Pulmonary artery endothelial cell (primary cell): ENCODE data around the gene SAMD8. TPM values are rescaled to one million over a fixed set of nuclear protein-coding genes. Genes with fewer than 3 reads are reported as not detected.
"Not testable (repeated sequence)": the region's sequence is repeated elsewhere in the genome, so short reads cannot be mapped to it uniquely, and the experiment has no call there.

Source experiments
- DNase-seq: peaks from one replicate; pipeline ENCODE4 v3.0.0-alpha.2; 2011; ENCODE audit warnings: low read depth, low spot score
- total RNA-seq: library from RNA; depleted of rRNA; stranded (reverse); fragments of >200 nt; gene quantifications from 2 replicates; pipeline ENCODE4 v1.2.3, GENCODE V29; 2014

SAMD8 gene
- total RNA-seq, 1 donor from 2014 or later, result 28.4 TPM

DNA sequence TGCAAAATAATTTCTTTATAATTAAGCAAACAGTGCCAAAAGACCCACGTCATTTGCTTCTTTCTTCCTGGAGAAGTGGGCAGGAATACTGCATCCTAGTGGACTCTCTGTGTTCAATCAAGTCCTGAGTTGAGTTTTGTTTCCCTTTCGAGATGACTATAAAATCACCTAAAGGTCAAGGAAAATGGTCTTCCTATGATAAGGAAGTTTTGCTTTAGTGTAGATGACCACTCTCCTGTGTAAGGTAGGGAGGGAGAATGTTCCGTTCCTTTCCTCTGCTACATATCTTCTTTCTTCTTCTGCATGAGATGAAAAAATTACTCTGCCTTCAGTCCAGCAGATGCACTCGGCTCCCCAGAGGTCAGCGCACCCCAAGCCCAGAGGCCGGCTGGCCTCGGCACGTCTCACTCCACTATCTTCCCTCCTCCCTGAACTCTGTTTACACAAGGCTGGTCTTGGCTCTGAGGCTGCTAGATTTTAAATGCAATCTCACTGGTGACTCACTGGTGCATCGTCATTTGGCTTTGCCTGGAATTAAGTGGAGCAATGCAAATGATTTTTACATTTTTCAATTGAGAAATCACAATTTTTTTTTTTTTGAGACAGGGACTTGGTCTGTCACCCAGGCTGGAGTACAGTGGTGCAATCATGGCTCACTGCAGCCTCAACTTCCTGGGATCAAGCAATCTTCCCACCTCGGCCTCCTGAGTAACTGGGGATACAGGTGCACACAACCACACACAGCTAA is 80.5 kb downstream of the SAMD8 start:
- no peak for DNase-seq

DNA sequence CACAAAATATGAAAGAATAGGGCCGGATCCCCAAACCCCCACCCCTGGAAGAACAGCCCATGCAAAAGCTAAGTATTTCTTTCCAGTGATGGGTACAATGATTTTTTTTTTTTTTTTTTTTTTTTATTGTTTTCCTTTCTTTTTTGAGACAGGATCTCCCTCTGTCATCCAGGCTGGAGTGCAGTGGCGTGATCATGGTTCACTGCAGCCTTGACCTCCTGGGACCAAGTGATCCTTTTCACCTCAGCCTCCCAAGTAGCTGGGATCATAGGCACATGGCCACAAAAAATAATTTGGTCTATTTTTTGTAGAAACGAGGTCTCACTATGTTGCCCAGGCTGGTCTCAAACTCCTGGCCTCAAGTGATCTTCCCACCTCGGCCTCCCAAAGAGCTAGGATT is 83.2 kb downstream of the SAMD8 start:
- DNase-seq, result not testable (repeated sequence)

DNA sequence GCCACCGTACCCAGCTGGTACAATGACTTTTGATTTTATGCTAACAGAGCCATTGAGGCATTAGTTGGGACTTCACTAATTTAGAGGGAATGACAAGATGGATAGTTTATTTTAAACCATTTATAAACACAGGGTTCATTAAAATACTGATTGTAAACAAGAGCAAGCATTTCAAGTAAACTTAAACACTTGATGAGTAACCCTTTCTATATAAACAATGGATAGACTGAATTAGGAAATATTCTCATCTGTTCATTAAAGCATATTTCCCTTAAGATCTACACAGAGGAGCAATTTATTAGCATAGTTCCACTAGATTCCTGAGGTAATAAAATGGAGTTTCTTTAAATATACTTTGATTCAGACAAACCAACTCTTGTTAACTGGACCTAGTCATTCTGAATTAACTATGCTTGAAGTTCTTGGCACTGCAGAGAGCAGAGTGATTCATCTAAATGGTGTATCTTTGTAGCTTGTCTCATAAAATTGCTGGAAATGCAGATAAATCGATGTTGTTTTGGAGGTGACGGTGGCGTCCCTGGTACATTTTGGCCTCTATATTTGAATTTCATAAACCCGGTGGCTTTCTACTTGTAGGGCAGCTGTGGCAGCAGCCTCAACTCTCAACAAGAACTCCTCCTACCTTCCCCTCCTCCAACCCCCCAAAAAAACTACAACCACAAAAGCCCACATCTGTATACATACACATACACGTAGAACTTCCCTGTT is 83.7 kb downstream of the SAMD8 start:
- no peak for DNase-seq

DNA sequence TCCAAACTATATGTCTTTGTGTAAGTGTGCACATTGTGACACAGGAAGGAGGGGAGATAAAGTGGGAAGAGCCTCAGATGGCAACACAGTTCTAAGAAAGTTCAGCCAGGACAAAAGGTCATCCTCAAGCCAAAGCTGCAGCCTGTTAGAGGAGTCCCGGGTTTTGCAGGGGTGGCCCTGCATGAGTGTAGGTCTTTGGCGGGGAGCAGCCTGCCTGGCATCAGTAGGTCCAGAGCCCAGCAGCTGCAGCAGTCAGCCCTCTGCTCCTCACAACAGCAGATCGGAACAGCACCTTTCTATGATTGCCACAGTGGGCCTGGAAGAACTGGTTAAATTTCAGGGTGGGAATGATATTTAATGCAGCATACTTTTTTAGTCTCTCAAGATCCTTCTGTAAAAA is 85.6 kb downstream of the SAMD8 start:
- no peak for DNase-seq

DNA sequence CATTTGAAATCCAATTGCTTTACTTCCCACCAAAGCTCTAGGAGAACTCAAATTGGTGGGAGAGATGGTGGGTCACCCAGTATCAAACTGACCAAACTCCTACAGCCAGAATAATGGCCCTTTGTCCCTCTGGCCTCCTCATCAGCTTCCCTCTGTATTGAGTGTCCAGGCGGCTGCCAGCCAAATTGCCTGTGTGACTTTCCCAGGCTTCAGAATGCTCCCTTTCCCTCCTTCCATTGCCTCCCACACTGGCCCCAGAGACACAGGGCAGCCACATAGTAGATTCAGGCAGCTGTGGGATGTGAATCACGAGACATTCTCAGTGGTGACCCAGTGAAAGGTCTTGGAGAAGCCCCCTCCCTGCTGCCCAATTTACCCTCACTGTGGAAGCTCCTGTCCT is 86.5 kb downstream of the SAMD8 start:
- DNase-seq, result no peak

DNA sequence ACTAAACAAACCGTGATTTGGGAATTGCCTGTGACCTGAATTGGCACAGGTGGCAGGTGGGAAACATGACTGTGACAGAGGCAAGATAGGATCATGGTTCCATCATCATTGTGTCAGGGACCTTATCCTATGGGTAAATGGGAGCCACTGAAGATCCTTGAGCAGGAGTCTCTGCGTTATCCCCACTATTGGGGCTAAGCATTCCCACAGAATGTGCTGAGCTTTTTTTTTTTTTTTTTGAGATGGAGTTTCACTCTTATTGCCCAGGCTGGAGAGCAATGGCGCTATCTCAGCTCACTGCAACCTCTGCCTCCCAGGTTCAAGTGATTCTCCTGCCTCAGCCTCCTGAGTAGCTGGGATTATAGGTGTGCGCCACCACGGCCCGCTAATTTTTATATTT is 88.5 kb downstream of the SAMD8 start:
- DNase-seq, result not testable (repeated sequence)

DNA sequence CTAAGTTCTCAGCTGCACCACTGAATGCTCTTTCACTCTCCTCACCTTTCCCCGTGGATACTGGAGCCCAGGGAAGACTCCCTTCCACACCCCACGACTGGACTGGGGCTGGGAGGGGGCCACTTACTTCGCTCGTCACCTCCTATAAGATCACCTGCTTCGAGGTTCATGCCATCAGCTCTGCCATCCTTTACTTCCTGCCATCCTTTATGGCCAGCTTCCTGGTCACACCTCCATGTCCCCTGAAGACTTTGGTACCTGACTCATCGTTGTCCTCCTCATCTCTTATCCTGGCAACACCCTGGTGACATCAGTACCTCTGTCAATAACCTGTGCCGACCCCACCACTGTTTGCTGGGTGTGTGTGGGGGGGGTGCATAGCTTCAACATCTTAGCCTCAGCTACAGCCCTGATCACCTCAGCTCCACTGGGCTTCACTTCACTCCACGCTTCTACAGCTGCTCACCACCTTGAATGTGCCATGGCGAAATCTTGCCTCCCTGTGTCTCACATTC is 90.4 kb downstream of the SAMD8 start:
- no peak for DNase-seq

DNA sequence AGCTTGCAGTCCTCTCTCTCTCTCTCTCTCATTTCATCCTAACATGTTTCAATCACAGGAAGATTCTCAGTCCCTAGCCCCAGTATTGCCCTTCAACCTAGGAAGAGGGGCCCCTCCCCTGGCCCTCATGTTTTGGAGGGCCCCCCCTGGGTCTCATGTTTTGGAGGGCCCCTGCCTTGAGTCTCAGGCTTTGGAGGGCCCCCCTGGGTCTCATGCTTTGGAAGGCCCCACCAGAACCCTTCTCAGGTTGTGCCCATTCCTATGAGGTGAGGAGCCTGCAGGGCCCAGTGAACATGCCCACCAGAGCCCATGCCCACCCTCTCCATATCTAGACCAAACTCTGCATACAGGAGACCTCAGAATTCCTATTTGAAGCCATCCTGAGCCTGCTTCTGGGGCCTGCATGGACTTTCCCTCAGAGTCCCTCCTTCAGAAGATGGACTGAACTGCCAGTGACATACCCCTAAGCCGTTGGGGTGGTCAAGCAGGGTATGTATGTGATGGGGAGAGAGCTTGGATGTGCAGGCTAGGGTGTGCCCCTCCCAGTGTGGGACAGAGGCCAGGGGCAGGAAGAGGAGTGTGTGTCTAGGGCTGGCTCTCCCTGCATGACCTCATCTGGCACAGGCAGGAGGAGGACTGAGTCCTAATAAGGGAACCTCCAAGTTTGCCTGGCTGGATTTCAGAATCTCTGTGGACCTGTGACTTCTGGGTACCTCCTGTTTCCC is 91.0 kb downstream of the SAMD8 start:
- no peak for DNase-seq

DNA sequence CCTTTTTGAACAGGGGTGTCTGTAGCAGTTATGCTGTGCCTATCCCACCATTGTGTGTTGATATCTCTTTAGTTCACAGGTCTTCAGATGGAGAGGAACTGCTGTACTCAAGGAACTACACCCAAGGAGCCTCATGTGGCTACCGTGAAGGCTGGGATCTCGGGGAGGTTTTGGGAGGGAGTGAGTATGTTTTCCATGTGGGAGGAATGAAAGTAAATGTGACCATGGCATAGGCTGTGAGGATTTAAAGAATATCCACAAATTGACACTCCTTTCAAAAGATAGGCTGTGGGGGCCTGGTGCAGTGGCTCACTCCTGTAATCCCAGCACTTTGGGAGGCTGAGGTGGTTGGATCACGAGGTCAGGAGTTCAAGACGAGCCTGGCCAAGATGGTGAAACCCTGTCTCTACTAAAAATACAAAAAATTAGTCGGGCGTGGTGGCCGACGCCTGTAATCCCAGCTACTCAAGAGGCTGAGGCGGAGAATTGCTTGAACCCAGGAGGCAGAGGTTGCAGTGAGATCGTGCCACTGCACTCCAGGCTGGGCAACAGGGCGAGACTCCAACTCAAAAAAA is 91.7 kb downstream of the SAMD8 start:
- not testable (repeated sequence) for DNase-seq

DNA sequence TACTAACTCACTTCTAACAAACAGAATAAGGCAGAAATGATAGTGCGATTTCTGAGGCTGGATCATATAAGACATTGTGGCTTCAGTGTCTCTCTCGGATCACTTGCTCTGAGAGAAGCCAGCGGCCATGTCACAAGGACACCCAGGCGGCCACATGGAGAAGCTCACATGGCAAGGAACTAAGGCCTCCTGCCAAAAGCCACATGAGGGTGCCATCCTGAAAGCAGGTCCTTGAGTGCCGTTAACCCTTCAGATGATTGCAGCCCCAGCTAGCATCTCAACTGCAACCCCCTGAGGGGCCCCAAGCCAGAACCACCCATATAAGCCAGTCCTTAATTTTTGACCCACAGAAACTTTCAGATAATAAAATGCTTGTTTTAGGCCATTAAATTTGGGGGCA is 92.3 kb downstream of the SAMD8 start:
- DNase-seq, result no peak

DNA sequence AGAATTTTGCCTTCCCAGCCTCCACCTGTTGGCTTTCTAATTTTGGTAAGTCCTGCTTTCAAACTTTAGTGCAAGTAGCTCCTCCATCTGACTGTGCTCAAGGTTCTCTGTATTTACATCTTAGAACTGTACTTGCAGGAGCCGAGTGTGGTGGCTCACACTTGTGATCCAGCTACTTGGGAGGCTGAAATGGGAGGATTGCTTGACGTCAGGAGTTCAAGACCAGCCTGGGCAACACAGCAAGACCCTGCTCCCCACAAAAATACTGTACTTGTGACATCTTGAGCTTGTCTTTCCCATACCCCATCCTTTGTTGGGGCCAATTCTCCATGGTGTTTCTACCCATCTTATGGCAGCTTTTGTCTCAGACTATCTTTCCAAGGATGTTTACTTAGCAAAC is 94.5 kb downstream of the SAMD8 start:
- no peak for DNase-seq

DNA sequence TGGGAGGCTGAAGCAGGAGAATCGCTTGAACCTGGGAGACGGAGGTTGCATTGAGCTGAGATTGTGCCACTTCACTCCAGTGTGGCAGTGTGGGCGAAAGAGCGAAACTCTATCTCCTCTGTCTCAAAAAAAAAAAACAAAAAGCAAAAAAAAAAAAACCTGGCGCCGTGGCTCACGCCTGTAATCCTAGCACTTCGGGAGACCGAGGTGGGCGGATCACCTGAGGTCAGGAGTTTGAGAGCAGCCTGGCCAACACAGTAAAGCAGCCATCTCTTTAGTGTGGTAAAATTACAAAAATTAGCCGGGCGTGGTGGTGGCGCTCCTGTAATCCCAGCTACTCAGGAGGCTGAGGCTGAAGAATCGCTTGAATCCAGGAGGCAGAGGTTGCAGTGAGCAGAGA is 95.2 kb downstream of the SAMD8 start:
- DNase-seq, result not testable (repeated sequence)

DNA sequence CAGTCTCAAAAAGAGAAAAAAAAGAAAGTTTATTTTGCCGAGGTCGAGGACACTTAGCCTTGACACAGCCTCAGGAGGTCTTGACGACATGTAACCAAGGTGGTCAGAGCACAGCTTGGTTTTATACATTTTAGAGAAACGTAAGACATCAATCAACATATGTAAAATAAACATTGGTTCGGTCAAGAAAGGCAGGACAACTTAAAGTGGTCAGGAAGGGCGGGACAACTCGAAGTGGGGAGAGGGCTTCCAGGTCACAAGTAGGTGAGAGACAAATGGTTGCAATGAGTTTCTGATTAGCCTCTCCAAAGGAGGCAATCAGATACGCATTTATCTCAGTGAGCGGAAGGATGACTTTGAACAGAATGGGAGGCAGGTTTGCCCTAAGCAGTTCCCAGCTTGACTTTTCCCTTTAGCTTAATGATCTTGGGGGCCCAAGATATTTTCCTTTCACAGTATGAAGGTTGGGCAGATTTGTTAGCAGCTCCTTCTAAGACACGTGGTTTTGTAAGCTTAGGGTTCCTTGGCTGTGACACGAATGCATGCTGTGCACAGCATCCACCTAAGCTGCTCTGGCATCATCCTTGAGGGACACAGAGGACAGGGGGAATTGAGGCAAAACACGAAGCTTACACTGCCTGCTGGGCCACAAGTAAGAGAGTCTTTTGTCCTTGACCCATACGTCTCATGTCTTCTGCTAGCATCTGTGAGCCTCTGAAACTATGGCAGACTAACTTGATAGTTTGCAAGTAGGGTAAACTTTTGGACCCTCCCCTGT is 95.8 kb downstream of the SAMD8 start:
- no peak for DNase-seq

DNA sequence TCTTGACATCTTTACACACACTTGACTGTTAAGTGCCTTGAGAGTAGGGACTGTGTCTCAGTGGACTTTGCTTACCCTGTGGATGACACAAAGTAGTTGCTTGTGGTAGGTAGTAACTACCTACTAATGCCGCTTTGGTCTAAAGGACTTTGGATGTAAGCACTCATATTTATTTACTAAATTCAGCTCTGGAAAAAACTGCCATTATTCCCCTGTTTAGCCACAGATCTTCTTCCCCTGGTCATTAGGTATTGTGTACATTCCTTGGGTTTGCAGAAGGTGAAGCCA is 96.3 kb downstream of the SAMD8 start:
- no peak for DNase-seq

DNA sequence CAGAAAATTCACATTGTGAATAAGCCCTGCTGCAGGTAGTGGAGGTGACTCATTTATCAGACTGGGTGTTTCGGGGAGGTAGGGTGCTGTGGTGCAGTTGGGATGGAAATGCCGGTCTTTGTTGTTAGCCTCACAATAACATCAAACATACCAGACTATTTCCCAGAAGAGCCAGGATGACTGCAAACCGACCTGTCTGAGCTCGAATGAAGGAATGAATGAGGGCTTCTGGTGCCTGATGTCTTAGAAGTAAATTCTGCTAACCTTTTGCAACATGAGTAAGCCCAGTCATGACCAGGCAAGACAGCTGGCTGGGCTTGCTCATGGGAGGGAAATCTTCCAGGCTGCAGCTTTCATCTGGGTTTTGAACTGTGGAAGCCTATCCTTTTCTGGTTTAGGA is 96.7 kb downstream of the SAMD8 start:
- no peak for DNase-seq

DNA sequence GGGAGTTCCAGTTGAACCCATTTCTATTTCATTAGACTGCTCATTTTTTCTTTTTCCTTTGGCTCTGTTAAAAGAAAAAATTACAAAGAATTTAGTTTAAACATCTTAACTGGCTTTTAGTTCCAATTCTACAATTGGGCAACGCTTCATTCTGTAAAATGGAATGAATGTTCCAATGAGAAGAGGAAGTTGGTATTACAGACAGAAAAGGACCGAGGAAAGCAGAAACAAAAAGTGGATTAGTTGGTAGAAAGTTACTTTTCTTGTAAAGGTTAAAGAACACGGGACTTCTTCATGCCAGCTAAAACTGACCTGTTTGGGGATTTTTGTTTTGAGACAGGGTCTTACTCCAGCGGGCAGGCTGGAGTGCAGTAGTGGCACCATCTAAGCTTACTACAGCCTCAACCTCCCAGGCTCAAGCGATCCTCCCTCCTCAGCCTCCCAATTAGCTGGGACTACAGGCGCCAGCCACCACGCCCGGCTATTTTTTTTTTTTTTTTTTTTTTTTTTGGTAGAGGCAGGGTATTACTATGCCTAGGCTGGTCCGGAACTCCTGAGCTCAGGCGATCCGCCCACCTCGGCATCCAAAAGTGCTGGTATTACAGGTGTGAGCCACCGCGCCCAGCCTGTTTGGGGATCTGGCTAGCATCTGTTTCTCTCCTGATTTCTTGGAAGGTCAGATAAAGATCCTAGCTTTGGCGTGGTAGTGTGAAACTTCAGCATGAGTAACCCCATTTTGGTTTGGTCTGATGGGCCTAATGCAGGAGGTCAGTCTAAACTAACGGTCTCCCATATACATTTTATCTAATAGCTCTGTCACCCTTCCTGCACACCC is 97.8 kb downstream of the SAMD8 start:
- no peak for DNase-seq

DNA sequence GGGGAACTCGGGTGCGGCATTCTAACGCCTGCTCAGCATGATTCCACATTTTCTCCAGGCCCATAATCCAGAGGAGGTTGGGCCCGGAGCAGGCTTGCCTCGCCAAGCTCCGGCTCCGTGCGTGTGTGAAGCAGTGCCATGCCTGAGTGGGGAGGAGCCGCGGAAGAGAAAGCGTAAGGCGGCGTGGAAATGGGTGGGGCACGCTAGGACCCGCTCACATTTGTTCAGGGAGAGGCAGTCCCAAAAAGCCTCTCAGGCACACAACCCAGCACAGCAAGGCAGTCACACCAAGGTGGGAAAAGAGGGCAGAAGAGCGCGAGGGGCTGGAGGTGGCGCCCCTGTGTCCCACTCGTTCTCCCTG is 98.4 kb downstream of the SAMD8 start:
- DNase-seq, result no peak

DNA sequence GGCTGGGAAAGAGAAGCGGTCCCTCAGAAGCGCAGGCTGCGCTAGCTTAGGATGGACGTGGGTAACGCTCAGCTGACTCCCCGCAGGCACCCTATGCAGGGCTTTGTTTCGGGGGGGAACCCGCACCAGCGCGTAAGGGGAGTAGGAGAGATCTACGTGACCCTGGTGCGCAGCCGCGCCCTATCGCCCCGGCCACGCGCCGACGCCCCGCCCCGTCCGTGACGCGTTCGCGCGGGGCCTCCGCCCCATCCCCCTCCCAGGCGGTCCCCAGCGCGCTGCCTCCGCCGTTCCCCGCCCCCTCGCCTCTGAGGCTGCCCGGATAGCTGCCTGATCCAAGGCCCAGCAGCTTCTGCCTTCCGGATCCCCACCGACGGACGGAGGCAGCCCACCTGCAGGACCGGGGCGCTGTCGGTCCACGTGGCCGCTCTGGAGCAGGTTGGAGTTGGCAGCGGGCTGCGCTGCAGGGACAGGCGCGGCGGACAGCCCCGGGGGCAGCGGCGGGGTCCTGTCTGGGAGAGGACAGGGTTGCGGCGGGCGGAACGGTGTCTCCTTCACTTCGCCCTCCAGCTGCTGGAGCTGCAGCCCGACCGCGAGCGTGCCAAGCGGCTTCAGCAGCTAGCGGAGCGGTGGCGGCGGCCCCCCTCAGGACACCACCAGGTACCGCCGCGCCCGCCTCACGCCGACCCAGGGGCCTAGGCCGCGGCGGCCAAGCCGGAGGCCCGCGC is 99.0 kb downstream of the SAMD8 start, which contains the start of gene VDAC2:
Gene VDAC2 (plus strand): TSS at position 515 of the 725 bp plus-strand sequence. CDS start 363 bp downstream, outside the sequence.
- DNase-seq, result peak; percentile 36

DNA sequence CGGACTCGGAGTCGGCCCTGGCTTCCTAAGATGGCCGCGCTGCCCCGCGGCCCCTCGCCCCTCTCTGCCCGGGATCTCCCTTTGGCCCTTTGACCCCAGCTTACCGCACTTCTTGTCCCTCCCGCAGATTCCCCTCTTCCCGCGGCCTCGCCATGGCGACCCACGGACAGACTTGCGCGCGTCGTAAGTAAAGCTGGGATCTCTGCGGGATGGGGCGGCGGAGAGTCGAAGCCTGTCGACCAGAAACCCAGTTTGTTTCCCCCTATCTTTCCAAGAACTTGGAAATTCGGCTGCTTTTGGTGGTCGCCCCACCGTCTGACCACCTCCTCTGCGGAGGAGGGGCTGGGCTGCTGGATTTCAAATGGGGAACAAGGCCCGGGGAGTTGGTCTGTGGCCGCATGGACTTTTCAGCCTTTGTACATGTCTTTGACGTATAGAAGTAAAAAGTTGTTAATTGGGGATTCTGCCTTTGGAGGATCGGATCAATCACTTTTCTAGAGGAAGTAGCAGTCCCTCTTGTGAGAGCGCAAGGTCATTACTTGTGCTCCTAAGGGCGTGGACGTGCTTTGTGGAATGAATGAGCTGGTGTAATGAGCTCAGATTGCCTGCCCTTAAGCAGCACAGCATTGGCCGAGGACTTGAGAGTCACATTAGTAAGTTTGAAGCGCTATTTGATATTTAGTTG is 99.7 kb downstream of the SAMD8 start:
- no peak for DNase-seq
